ENCODE results near the gene FAM193B.

DNA sequence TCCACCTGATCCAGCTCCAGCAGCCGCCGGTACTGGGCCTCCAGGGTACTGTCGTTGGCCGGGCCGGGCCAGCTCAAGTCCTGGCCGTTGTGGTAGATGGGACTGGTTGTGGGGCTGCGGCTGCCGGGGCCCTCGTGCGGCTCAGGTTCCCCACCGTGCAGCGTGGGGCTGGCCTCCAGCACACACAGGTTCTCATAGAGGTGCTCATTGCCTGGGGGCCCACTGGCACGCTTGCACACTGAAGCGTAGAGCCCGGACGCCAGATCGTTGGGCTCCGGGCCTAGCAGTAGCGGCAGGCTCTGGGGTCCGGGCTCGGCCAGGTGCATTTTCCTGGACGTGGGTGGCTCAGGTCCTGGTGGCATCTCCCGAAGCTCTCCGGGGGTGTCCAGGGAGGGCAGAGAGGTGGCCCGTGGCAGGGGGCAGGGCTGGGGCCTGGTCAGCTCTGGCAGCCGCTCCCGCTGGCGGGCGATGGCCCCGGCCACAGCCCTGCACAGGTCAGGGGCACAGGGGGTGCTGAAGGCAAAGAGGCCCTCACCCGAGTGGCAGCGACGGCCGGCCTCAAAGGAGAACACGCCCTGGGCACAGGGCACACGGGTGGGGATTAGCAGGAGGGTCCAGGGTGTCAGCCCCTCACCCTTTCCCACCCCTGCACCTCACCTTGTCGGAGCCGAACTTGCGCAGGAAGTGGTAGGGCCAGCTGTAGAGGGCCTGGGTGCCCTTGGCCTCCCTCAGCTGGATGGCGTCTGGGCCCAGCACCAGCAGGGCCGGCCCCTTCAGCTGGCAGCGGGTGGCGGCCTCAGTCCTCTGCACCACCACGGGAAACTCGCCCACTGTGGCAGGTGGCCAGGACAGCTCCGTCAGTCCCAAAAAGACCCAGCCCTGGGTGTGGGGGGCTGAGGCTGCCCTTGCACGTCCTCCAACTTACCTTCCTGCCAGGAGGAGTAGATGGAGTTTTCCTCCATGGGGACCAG, 50.0 kb downstream of the FAM193B start:
- no peak for TF ChIP-seq TCF4 (CRISPR knock-in tag; IDR thresholded peaks at IDR 0.05; ENCODE audit: borderline replicate concordance)
- no peak for TF ChIP-seq TOX (CRISPR knock-in tag; IDR thresholded peaks at IDR 0.05; ENCODE audit: borderline replicate concordance)
- no peak for TF ChIP-seq ZFP3 (CRISPR knock-in tag; IDR thresholded peaks at IDR 0.05)
- no peak for TF ChIP-seq CSRNP3 (CRISPR knock-in tag; IDR thresholded peaks at IDR 0.05)
- no peak for TF ChIP-seq ZNF70 (CRISPR knock-in tag; IDR thresholded peaks at IDR 0.05)
- TF ChIP-seq, protein P1, sequence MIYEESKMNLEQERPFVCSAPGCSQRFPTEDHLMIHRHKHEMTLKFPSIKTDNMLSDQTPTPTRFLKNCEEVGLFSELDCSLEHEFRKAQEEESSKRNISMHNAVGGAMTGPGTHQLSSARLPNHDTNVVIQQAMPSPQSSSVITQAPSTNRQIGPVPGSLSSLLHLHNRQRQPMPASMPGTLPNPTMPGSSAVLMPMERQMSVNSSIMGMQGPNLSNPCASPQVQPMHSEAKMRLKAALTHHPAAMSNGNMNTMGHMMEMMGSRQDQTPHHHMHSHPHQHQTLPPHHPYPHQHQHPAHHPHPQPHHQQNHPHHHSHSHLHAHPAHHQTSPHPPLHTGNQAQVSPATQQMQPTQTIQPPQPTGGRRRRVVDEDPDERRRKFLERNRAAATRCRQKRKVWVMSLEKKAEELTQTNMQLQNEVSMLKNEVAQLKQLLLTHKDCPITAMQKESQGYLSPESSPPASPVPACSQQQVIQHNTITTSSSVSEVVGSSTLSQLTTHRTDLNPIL (CRISPR knock-in tag; IDR thresholded peaks at IDR 0.05; ENCODE audit: low read depth): no peak
- no peak for TF ChIP-seq ZFP30 (CRISPR knock-in tag; IDR thresholded peaks at IDR 0.05)
- no peak for TF ChIP-seq GLIS3 (CRISPR knock-in tag; IDR thresholded peaks at IDR 0.05)
- TF ChIP-seq PATZ1 (CRISPR knock-in tag; IDR thresholded peaks at IDR 0.05; ENCODE audit: borderline replicate concordance): no peak
- TF ChIP-seq TSHZ2 (CRISPR knock-in tag; IDR thresholded peaks at IDR 0.05): no peak
- no peak for TF ChIP-seq RARB (CRISPR knock-in tag; IDR thresholded peaks at IDR 0.05)
- TF ChIP-seq PPARA (CRISPR knock-in tag; IDR thresholded peaks at IDR 0.05; ENCODE audit: borderline replicate concordance): no peak
- no peak for TF ChIP-seq ESRRG (CRISPR knock-in tag; IDR thresholded peaks at IDR 0.05)
